ENCODE measurements around the gene PLPP3. TPM values are rescaled to one million over a fixed set of nuclear protein-coding genes. Genes with fewer than 3 reads are reported as not detected.

PLPP3 gene
- total RNA-seq, 1 donor from 2014 or later = 106 TPM

GRCh38 chr1:56522680-56523079 lies 56.7 kb downstream of the PLPP3 start:
- TF ChIP-seq CTCF (IDR thresholded peaks at IDR 0.05) = no peak
- Histone ChIP-seq H3K27ac (no peak overlapping the region), H3K9me3 (no peaks in the 10 kb centered on the region), H3K36me3 (peaks cover 25% of the 10 kb centered on the region), H3K27me3 (ENCODE audit: low read depth) (no peaks in the 10 kb centered on the region), H3K4me3 (no peak overlapping the region), H3K4me1 (peaks cover 42% of the 10 kb centered on the region)
- DNase-seq = no peak
- ATAC-seq = no peak
- intact Hi-C loops (cut with DNase I) = no loop called here

- Histone ChIP-seq H3K4me3 (no peak overlapping the region), H3K4me1 (peaks cover 43% of the 10 kb centered on the region), H3K27ac (no peak overlapping the region), H3K9me3 (no peaks in the 10 kb centered on the region), H3K36me3 (peaks cover 25% of the 10 kb centered on the region), H3K27me3 (ENCODE audit: low read depth) (no peaks in the 10 kb centered on the region)
- DNase-seq (no peak), ATAC-seq (no peak)
- intact Hi-C loops (cut with DNase I) = no loop called here
- TF ChIP-seq CTCF (IDR thresholded peaks at IDR 0.05) = no peak
Observed at GRCh38 chr1:56520016-56520601, 59.3 kb downstream of the PLPP3 start.

- ATAC-seq (no peak), DNase-seq (no peak)
- Histone ChIP-seq H3K27ac (peak overlapping the region; percentile 61), H3K4me1 (peaks cover 32% of the 10 kb centered on the region), H3K9me3 (no peaks in the 10 kb centered on the region), H3K36me3 (peaks cover 17% of the 10 kb centered on the region), H3K27me3 (ENCODE audit: low read depth) (no peaks in the 10 kb centered on the region), H3K4me3 (no peak overlapping the region)
- no peak for TF ChIP-seq CTCF (IDR thresholded peaks at IDR 0.05)
- intact Hi-C loops (cut with DNase I) = loop anchor here (10.0 kb wide), 1 partner anchor 57 kb away; the partner anchor contains the start of gene PLPP3
Observed at GRCh38 chr1:56517404-56518130, 61.8 kb downstream of the PLPP3 start.

- no peak overlapping the region for H3K4me3 ChIP-seq
- peaks cover 20% of the 10 kb centered on the region for H3K36me3 ChIP-seq
- no peak for DNase-seq
- peaks cover 36% of the 10 kb centered on the region for H3K4me1 ChIP-seq
- no peak for TF ChIP-seq CTCF (IDR thresholded peaks at IDR 0.05)
- ATAC-seq = peak; percentile 92 to 95
- H3K27me3 ChIP-seq (ENCODE audit: low read depth) = no peaks in the 10 kb centered on the region
- peak overlapping the region; percentile 61 for H3K27ac ChIP-seq
- no peaks in the 10 kb centered on the region for H3K9me3 ChIP-seq
- intact Hi-C loops (cut with DNase I) = loop anchor here (10.0 kb wide), 1 partner anchor 58 kb away; the partner anchor contains the start of gene PLPP3
Observed at GRCh38 chr1:56516539-56517252, 62.7 kb downstream of the PLPP3 start.

GRCh38 chr1:56515898-56516538 lies 63.3 kb downstream of the PLPP3 start:
- intact Hi-C loops (cut with DNase I) = loop anchor here (10.0 kb wide), 1 partner anchor 59 kb away; the partner anchor contains the start of gene PLPP3
- Histone ChIP-seq H3K27me3 (ENCODE audit: low read depth) (no peaks in the 10 kb centered on the region), H3K36me3 (peaks cover 24% of the 10 kb centered on the region), H3K9me3 (no peaks in the 10 kb centered on the region), H3K27ac (peak overlapping the region; percentile 61), H3K4me3 (no peak overlapping the region), H3K4me1 (peaks cover 42% of the 10 kb centered on the region)
- DNase-seq = no peak
- no peak for ATAC-seq
- no peak for TF ChIP-seq CTCF (IDR thresholded peaks at IDR 0.05)

Measured in lower lobe of right lung (tissue), 2 donors.